Adipocyte (in vitro differentiated cells): Measurements from ENCODE around the gene CASP8.
"Not testable (repeated sequence)": the region's sequence is repeated elsewhere in the genome, so short reads cannot be mapped to it uniquely, and the experiment has no call there.

ENCODE experiments used
- DNase-seq: peaks from one replicate; pipeline ENCODE4 v3.0.0-alpha.2; 2015; ENCODE audit warnings: low read depth
- H3K27me3 ChIP-seq: replicated peaks from 2 replicates; pipeline ENCODE4 v1.7.0; 2013; ENCODE audit warnings: mild to moderate bottlenecking, low read length, moderate library complexity; ENCODE audit not compliant: control insufficient read depth, insufficient read depth
- H3K36me3 ChIP-seq: 2 replicates; pipeline ENCODE4 v1.7.0; 2013; ENCODE audit warnings: low read length, mild to moderate bottlenecking, moderate library complexity; ENCODE audit not compliant: control insufficient read depth, insufficient read depth, severe bottlenecking
- H3K4me1 ChIP-seq: 2 replicates; pipeline ENCODE4 v1.7.0; 2013; ENCODE audit warnings: mild to moderate bottlenecking, low read length, moderate library complexity; ENCODE audit not compliant: control insufficient read depth, insufficient read depth
- H3K4me3 ChIP-seq: 2 replicates; pipeline ENCODE4 v1.7.0; 2013; ENCODE audit warnings: mild to moderate bottlenecking, low read length, moderate library complexity
- H3K9ac ChIP-seq: 2 replicates; pipeline ENCODE4 v1.7.0; 2013; ENCODE audit warnings: mild to moderate bottlenecking, low read length, moderate library complexity
- H3K9me3 ChIP-seq: 2 replicates; pipeline ENCODE4 v1.7.0; 2013; ENCODE audit warnings: mild to moderate bottlenecking, low read length, moderate library complexity; ENCODE audit not compliant: control insufficient read depth

The CASP8 gene

DNA sequence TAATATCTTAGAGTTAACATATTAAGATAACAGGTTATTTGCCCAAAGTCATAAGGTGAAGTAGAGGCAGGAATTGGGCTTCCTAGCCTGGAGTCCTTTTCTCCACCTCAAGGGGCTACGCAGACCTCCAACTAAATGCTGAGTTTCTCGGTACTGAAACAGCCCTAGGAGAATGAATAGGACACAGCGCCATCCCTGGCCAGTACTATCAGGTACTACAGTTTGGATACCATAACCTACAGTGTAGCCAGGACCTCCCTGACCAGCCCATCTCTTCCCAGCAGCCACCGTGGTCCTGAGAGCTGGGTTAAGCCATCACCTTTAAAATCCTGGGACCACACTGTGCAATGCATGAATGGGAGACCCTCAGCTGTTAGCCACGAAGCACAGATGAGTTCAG is 15.7 kb downstream of the CASP8 start:
- H3K36me3 ChIP-seq = peaks cover 61% of the 10 kb centered on the region
- no peaks in the 10 kb centered on the region for H3K27me3 ChIP-seq
- no peaks in the 10 kb centered on the region for H3K9me3 ChIP-seq
- no peak overlapping the region for H3K4me3 ChIP-seq
- H3K4me1 ChIP-seq = peaks cover 7% of the 10 kb centered on the region
- H3K9ac ChIP-seq = no peak overlapping the region
- no peak for DNase-seq

DNA sequence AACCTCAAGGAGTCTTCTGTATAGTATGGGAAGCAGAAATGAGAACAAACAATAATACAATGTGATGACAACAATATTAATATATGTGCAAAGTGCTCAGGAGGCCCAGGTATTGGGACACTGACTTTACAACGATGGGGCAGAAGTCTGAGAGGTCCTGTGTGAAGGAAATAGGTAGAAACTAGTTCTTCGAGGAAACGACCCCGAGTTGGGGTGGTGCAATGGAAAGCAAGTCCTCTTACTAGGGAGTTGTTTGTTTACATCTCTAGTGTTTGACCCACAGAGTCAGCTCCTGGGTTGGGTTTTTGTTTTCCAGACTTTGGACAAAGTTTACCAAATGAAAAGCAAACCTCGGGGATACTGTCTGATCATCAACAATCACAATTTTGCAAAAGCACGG is 16.2 kb downstream of the CASP8 start:
- Histone ChIP-seq H3K36me3 (peaks cover 61% of the 10 kb centered on the region), H3K4me3 (no peak overlapping the region), H3K4me1 (peaks cover 7% of the 10 kb centered on the region), H3K9me3 (no peaks in the 10 kb centered on the region), H3K9ac (no peak overlapping the region), H3K27me3 (no peaks in the 10 kb centered on the region)
- DNase-seq = no peak

GRCh38 chr2:201279079-201279478 is 18.7 kb downstream of the CASP8 start:
- no peak for DNase-seq
- no peak overlapping the region for H3K9ac ChIP-seq
- peaks cover 7% of the 10 kb centered on the region for H3K4me1 ChIP-seq
- no peaks in the 10 kb centered on the region for H3K27me3 ChIP-seq
- H3K36me3 ChIP-seq = peaks cover 37% of the 10 kb centered on the region
- H3K9me3 ChIP-seq = no peaks in the 10 kb centered on the region
- no peak overlapping the region for H3K4me3 ChIP-seq

- H3K4me1 ChIP-seq = peaks cover 7% of the 10 kb centered on the region
- no peaks in the 10 kb centered on the region for H3K9me3 ChIP-seq
- no peak overlapping the region for H3K4me3 ChIP-seq
- no peak overlapping the region for H3K9ac ChIP-seq
- H3K27me3 ChIP-seq = no peaks in the 10 kb centered on the region
- peaks cover 39% of the 10 kb centered on the region for H3K36me3 ChIP-seq
- DNase-seq = no peak
Measured at GRCh38 chr2:201280191-201281040, 20.1 kb downstream of the CASP8 start.

DNA sequence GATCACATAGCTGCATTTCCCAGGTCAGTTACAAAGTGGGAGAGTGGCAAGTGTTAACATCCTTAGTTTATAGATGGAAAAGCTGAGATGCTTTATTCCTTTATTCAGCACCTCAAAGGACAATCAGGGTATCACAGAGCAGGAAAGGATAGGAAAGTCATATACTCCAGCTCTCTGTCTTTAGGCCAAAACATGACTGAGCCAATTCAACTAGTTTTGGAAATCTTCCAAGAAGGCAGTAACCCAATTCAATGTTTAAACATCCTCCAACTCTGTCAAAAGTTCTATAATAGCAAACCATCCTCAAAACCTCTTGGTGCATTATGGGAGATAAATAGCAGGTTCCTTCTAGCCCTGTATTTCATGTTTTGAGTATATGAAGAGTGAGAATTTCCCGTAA is 25.2 kb downstream of the CASP8 start:
- Histone ChIP-seq H3K4me1 (peaks cover under 1% of the 10 kb centered on the region), H3K36me3 (peaks cover 42% of the 10 kb centered on the region), H3K27me3 (no peaks in the 10 kb centered on the region), H3K4me3 (no peak overlapping the region), H3K9me3 (no peaks in the 10 kb centered on the region), H3K9ac (no peak overlapping the region)
- DNase-seq = no peak

DNA sequence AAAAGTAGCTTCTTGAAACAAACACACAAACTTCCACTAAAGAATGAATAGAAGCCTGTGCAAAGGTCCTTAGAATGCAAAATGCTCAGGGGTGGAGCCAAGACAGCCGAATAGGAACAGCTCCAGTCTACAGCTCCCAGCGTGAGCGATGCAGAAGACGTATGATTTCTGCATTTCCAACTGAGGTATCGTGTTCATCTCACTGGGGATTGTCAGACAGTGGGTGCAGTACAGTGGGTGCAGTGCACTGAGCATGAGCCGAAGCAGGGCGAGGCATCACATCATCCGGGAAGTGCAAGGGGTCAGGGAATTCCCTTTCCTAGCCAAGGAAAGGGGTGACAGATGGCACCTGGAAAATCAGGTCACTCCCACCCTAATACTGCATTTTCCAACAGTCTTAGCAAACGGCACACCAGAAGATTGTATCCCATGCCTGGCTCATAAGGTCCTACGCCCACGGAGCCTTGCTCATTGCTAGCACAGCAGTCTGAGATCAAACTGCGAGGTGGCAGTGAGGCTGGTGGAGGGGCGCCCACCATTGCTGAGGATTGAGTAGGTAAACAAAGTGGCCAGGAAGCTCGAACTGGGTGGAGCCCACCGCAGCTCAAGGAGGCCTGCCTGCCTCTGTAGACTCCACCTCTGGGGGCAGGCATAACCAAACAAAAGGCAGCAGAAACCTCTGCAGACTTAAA is 30.3 kb downstream of the CASP8 start:
- not testable (repeated sequence) for H3K4me1 ChIP-seq, H3K27me3 ChIP-seq, H3K9me3 ChIP-seq, DNase-seq, H3K4me3 ChIP-seq, H3K9ac ChIP-seq
- H3K36me3 ChIP-seq = peaks cover 32% of the 10 kb centered on the region

DNA sequence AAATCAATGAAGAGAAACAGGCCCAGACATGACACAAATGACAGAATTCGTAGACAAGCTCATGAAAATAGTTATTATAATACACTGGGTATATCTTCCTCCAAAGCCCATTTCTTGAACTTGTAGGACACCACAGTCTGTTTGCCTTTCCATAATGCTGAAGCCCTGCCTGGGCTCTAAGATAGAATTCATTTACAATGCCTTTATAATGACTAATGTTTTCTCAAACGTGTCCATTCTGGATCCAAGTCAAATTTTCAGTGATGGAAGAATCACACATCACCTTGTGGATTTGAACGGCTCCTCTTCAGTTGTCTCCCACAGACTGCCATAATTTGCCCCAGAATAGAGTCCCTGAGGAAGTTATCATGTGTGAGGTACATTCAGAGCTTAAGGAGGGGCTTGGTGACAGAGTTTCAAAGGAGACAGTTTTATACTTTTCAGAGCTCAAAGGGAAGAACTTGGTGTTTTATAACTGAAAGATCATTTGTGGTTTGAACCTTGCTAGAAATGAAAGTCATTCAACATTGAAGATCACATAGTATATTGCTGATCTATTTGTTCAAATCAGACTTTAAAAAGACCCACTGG is 38.2 kb downstream of the CASP8 start:
- peaks cover 4% of the 10 kb centered on the region for H3K9me3 ChIP-seq
- H3K4me3 ChIP-seq = no peak overlapping the region
- H3K27me3 ChIP-seq = no peaks in the 10 kb centered on the region
- no peaks in the 10 kb centered on the region for H3K4me1 ChIP-seq
- no peak overlapping the region for H3K9ac ChIP-seq
- H3K36me3 ChIP-seq = no peaks in the 10 kb centered on the region
- DNase-seq = peak; percentile 32

DNA sequence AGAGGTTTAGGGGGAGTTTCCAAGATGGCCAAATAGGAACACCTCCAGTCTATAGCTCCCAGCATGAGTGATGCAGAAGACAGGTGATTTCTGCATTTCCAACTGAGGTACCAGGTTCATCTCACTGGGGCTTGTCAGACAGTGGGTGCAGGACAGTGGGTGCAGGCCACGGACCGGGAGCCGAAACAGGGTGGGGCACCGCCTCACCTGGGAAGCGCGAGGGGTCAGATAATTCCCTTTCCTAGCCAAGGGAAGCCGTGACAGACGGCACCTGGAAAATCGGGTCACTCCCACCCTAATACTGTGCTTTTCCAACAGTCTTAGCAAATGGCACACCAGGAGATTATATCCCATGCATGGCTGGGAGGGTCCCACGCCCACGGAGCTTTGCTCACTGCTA is 39.6 kb downstream of the CASP8 start:
- not testable (repeated sequence) for H3K9me3 ChIP-seq, DNase-seq, H3K36me3 ChIP-seq, H3K27me3 ChIP-seq, H3K4me1 ChIP-seq, H3K4me3 ChIP-seq, H3K9ac ChIP-seq

DNA sequence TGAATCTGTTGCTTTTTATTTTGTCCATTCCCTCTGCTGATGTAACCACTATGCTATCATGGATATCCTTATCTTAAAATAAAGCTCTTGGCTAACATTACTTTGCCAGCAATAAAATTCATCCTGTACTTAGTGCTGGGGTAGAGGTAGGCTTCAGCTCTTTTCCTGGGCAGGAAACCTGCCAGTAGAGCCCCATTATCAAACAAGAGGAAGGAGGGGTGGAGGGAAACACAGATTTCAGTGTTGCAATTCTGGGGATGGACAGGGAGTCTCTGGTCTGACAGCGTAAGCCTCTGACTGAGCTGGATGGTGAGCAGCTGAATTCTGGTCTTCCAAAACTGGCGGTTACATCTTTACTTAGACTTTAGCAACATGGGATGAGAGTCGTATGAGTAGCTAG is 47.5 kb downstream of the CASP8 start:
- no peak overlapping the region for H3K9ac ChIP-seq
- no peak overlapping the region for H3K4me3 ChIP-seq
- H3K9me3 ChIP-seq = peaks cover 2% of the 10 kb centered on the region
- DNase-seq = no peak
- no peaks in the 10 kb centered on the region for H3K27me3 ChIP-seq
- no peaks in the 10 kb centered on the region for H3K4me1 ChIP-seq
- peaks cover 6% of the 10 kb centered on the region for H3K36me3 ChIP-seq

DNA sequence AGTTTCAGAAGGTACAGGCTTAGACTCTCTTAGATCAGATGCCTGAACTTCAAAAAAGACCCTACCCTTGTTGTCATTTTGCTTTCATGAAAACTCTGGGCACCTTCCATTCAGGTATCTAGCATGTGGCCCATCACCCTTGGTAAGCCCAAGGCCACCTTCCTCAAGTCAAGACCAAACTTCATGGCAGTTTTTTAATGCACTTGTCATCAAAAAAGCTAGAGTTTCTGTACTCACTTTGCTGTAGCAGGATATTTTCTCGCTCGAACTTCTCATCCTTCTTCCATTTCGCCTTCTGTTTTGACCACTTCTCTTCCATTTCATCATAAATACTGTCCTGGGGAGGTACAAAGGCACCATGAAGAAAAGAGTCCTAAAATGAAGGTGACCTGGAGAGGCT is 48.6 kb downstream of the CASP8 start:
- Histone ChIP-seq H3K9ac (no peak overlapping the region), H3K9me3 (peaks cover 2% of the 10 kb centered on the region), H3K4me3 (no peak overlapping the region), H3K4me1 (no peaks in the 10 kb centered on the region), H3K36me3 (peaks cover 6% of the 10 kb centered on the region), H3K27me3 (no peaks in the 10 kb centered on the region)
- DNase-seq = no peak

GRCh38 chr2:201313362-201313761 is 53.0 kb downstream of the CASP8 start:
- Histone ChIP-seq H3K9me3 (peaks cover 2% of the 10 kb centered on the region), H3K27me3 (no peaks in the 10 kb centered on the region), H3K4me3 (no peak overlapping the region), H3K36me3 (peaks cover 6% of the 10 kb centered on the region), H3K4me1 (no peaks in the 10 kb centered on the region), H3K9ac (no peak overlapping the region)
- no peak for DNase-seq
